SK-N-SH (cell line): ENCODE results near the gene DNAH6. TPM values are rescaled to one million over a fixed set of nuclear protein-coding genes. Genes with fewer than 3 reads are reported as not detected.

ENCODE experiments used
- CTCF ChIA-PET: fragments of 300-600, 350-600 bp; formaldehyde crosslinking; extraction: SDS; loops from one replicate; lab custom pipeline; 2021; lab: Yijun Ruan, JAX
- POLR2A ChIA-PET: fragments of 350-600 bp; sonication (Branson Sonifier 250); formaldehyde crosslinking; extraction: SDS; loops from one replicate; lab custom pipeline; 2020; ENCODE audit warnings: antibody characterized with exemption, inconsistent platforms; lab: Yijun Ruan, JAX
- DNase-seq: peaks from one replicate; pipeline ENCODE4 v3.0.0; 2012
- H2AFZ ChIP-seq: fragments of 200-600 bp; sonication (generic); 2 replicates; pipeline ENCODE4 v1.8.1; 2016; ENCODE audit warnings: antibody characterized with exemption, mild to moderate bottlenecking, low read depth
- H3F3A ChIP-seq: fragments of 200-600 bp; sonication (generic); replicated peaks from 2 replicates; pipeline ENCODE3; 2016; ENCODE audit warnings: antibody characterized with exemption, mild to moderate bottlenecking; ENCODE audit not compliant: insufficient read depth
- H3K27ac ChIP-seq, 2 experiments: fragments of 200-500 bp in 1 of 2; fragments of 200-600 bp in 1 of 2; sonication (Bioruptor generic) in 1 of 2; sonication (generic), shearing (Covaris generic) in 1 of 2; 2 replicates each; pipeline versions ENCODE4 v1.5.1 to v1.6.1; 2014 to 2016; ENCODE audit warnings: low read depth in 2 of 2, inconsistent platforms in 1 of 2, low read length in 1 of 2, mild to moderate bottlenecking in 1 of 2, mixed read lengths in 1 of 2
- H3K27me3 ChIP-seq: fragments of 200-600 bp; sonication (generic), shearing (Covaris generic); 2 replicates; pipeline ENCODE4 v1.6.1; 2016; ENCODE audit warnings: mixed run types; ENCODE audit not compliant: insufficient read depth
- H3K36me3 ChIP-seq, 2 experiments: fragments of 200-500 bp in 1 of 2; fragments of 200-600 bp in 1 of 2; sonication (Bioruptor generic) in 1 of 2; sonication (generic) in 1 of 2; replicated peaks in 1 of 2; 2 replicates each; pipeline versions ENCODE3 to v1.5.1; 2014 to 2016; ENCODE audit warnings: low read length in 1 of 2, mild to moderate bottlenecking in 1 of 2; ENCODE audit not compliant: insufficient read depth in 2 of 2, control insufficient read depth in 1 of 2
- H3K4me1 ChIP-seq, 2 experiments: fragments of 200-500 bp in 1 of 2; fragments of 200-600 bp in 1 of 2; sonication (Bioruptor generic) in 1 of 2; sonication (generic), shearing (Covaris generic) in 1 of 2; 2 replicates each; pipeline versions ENCODE4 v1.5.1 to v1.6.1; 2014 to 2016; ENCODE audit warnings: low read depth in 1 of 2, low read length in 1 of 2, mixed run types in 1 of 2; ENCODE audit not compliant: insufficient read depth in 2 of 2, control insufficient read depth in 1 of 2
- H3K4me2 ChIP-seq: fragments of 200-600 bp; sonication (generic), shearing (Covaris generic); 2 replicates; pipeline ENCODE4 v1.6.1; 2017; ENCODE audit warnings: mixed run types
- H3K4me3 ChIP-seq, 2 experiments: fragments of 200-500 bp in 1 of 2; fragments of 200-600 bp in 1 of 2; sonication (Bioruptor generic) in 1 of 2; sonication (generic), shearing (Covaris generic) in 1 of 2; 2 replicates each; pipeline versions ENCODE4 v1.5.1 to v1.8.1; 2014 to 2016; ENCODE audit warnings: low read depth in 2 of 2, inconsistent platforms in 1 of 2, low read length in 1 of 2, mild to moderate bottlenecking in 1 of 2, mixed read lengths in 1 of 2, moderate library complexity in 1 of 2
- H3K79me2 ChIP-seq: fragments of 200-600 bp; sonication (generic); 2 replicates; pipeline ENCODE4 v1.8.1; 2017; ENCODE audit warnings: mild to moderate bottlenecking; ENCODE audit not compliant: insufficient read depth
- H3K9ac ChIP-seq: fragments of 200-600 bp; sonication (generic); 2 replicates; pipeline ENCODE4 v1.6.1; 2017; ENCODE audit warnings: mixed run types
- H3K9me2 ChIP-seq: fragments of 200-600 bp; sonication (generic); 2 replicates; pipeline ENCODE4 v1.6.1; 2017; ENCODE audit warnings: mixed run types
- H3K9me3 ChIP-seq: fragments of 200-600 bp; sonication (generic); 2 replicates; pipeline ENCODE4 v1.6.1; 2017; ENCODE audit warnings: mixed run types, mild to moderate bottlenecking, moderate library complexity
- H4K20me1 ChIP-seq: fragments of 200-600 bp; sonication (generic); 2 replicates; pipeline ENCODE4 v1.6.1; 2017; ENCODE audit warnings: mild to moderate bottlenecking, mixed run types; ENCODE audit not compliant: insufficient read depth
- EP300 ChIP-seq, 2 experiments: IDR thresholded peaks; 2 replicates each; pipeline versions ENCODE4 v1.4.0 to v1.6.1; 2012; ENCODE audit warnings: borderline replicate concordance in 1 of 2, low read depth in 1 of 2, low read length in 1 of 2
- EZH2phosphoT487 ChIP-seq: fragments of 200-600 bp; sonication (generic); IDR thresholded peaks from 2 replicates; pipeline ENCODE4 v1.6.1; 2017; ENCODE audit warnings: low read depth, mixed run types, mild to moderate bottlenecking, antibody characterized with exemption, moderate library complexity, borderline replicate concordance
- GATA2 ChIP-seq: sonication (generic); formaldehyde crosslinking; IDR thresholded peaks from 2 replicates; pipeline ENCODE4 v1.5.0; 2020; ENCODE audit warnings: mild to moderate bottlenecking, missing genetic modification reagents
- MXI1 ChIP-seq: IDR thresholded peaks from 2 replicates; pipeline ENCODE4 v1.6.1; 2012; ENCODE audit warnings: mild to moderate bottlenecking, low read depth, low read length, improper control_type of control experiment
- NFIC ChIP-seq: IDR thresholded peaks from 2 replicates; pipeline ENCODE4 v1.4.0; 2012; ENCODE audit warnings: borderline replicate concordance
- POLR2AphosphoS5 ChIP-seq: IDR thresholded peaks from 2 replicates; pipeline ENCODE4 v1.6.1; 2012; ENCODE audit warnings: low read depth, low read length
- RFX5 ChIP-seq: IDR thresholded peaks from 2 replicates; pipeline ENCODE4 v1.6.1; 2012; ENCODE audit warnings: mild to moderate bottlenecking, improper control_type of control experiment, low read length
- RXRA ChIP-seq: IDR thresholded peaks from 2 replicates; pipeline ENCODE4 v1.4.0; 2012; ENCODE audit warnings: low read depth, mild to moderate bottlenecking, borderline replicate concordance
- SMC3 ChIP-seq: IDR thresholded peaks from 2 replicates; pipeline ENCODE4 v1.6.1; 2012; ENCODE audit warnings: low read depth, low read length, improper control_type of control experiment
- TAF1 ChIP-seq: IDR thresholded peaks from 2 replicates; pipeline ENCODE4 v1.6.1; 2012; ENCODE audit warnings: low read depth, mild to moderate bottlenecking, low read length, moderate library complexity, borderline replicate concordance
- TEAD4 ChIP-seq: IDR thresholded peaks from 2 replicates; pipeline ENCODE4 v1.4.0; 2012; ENCODE audit warnings: mild to moderate bottlenecking, borderline replicate concordance; ENCODE audit not compliant: insufficient read depth
- WGBS: methylation state at CpG from one replicate; pipeline ENCODE4 v1.1.6; 2017; ENCODE audit warnings: low lambda C conversion rate; 5-methylcytosine and 5-hydroxymethylcytosine counted together
- polyA plus RNA-seq, 3 experiments: library from polyadenylated mRNA; depleted of rRNA; stranded (reverse); fragments of >200 nt; gene quantifications; 2 replicates each; pipeline ENCODE4 v1.2.3, GENCODE V29; 2012
- TF ChIP-seq, protein P1 (sequence below): fragments of 150-350 bp; IDR thresholded peaks from 2 replicates; pipeline ENCODE4 v1.6.1; 2017; ENCODE audit warnings: antibody characterized with exemption, low read length, low read depth, borderline replicate concordance
- TF ChIP-seq, protein P2 (sequence below): IDR thresholded peaks from 2 replicates; pipeline ENCODE4; 2012
- TF ChIP-seq, protein P3 (sequence below): IDR thresholded peaks from 2 replicates; pipeline ENCODE4 v1.4.0; 2012; ENCODE audit warnings: low read depth
- TF ChIP-seq, protein P4 (sequence below): IDR thresholded peaks from 2 replicates; pipeline ENCODE4 v1.6.1; 2012; ENCODE audit warnings: mild to moderate bottlenecking, low read depth, low read length, moderate library complexity

DNAH6 gene
- polyA plus RNA-seq, 1 of the 3 experiments (the other 2 are of a cell fraction) = 0.03 TPM

DNA sequence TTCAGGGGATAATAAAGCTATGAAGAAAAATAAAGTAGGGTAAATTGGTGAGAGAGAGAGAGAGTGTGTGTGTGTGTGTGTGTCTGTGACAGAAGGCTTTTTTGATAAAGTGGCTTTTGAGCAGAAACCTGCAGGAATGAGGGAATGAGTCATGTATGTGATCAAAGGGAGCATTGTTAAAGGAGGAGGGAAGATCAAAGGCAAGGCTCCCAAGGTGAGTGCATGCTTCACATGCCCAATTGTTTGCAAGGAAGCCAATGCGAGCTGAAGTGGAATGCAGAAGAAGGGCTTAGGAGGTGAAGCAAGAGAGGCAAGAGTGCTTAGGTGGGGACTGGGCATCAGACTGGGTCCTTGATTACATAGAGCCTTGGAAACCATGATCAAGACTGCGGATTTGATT is 96.8 kb downstream of the DNAH6 start:
- Histone ChIP-seq H3K79me2 (no peaks in the 10 kb centered on the region), H3K4me1 (no peaks in the 10 kb centered on the region), H3K4me2 (no peak overlapping the region), H4K20me1 (no peaks in the 10 kb centered on the region), H3K9me3 (no peaks in the 10 kb centered on the region), H3K9ac (no peak overlapping the region), H3K4me3 (no peak overlapping the region), H3K36me3 (no peaks in the 10 kb centered on the region), H3K27me3 (no peaks in the 10 kb centered on the region), H3F3A (no peaks in the 10 kb centered on the region), H2AFZ (no peak overlapping the region), H3K9me2 (no peaks in the 10 kb centered on the region), H3K27ac (no peak overlapping the region)
- CTCF ChIA-PET = no interaction called here
- TF ChIP-seq RFX5 (no peak), RXRA (no peak), MXI1 (no peak), SMC3 (no peak), EZH2phosphoT487 (no peak)
- TF ChIP-seq, protein P1, sequence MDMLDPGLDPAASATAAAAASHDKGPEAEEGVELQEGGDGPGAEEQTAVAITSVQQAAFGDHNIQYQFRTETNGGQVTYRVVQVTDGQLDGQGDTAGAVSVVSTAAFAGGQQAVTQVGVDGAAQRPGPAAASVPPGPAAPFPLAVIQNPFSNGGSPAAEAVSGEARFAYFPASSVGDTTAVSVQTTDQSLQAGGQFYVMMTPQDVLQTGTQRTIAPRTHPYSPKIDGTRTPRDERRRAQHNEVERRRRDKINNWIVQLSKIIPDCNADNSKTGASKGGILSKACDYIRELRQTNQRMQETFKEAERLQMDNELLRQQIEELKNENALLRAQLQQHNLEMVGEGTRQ = no peak
- DNase-seq = no peak
- POLR2A ChIA-PET = no interaction called here
- WGBS = 31% methylated on average over 2 of the region's 2 CpGs

DNA sequence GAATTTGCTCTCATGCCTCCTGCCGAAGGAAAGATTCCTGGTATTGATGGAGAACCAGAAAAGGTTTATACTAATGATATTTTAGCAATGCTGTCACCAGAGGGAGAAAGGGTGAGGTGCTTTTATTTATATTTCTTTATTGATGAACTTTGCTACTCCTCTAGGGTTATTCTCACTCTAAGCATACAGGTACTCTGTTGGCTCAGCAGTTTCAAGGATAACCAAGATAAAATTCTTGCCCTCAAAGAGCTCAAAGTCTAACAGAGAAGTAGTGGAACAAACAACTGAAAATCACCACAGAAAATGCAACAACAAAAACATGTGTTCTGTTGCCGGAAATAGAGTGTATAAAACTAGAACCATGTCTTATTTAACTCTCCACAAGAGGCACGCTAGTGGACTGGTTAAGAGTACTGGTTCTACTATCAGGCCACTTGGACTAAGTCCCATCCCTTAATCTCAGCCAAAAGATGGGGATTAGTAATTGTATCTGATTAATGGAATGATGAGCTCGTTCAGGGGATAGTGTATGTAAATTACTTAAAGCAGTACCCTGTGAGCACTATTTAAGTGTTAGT is 103.6 kb downstream of the DNAH6 start:
- no peak for DNase-seq
- CTCF ChIA-PET = no interaction called here
- Histone ChIP-seq H3K9me3 (no peaks in the 10 kb centered on the region), H2AFZ (no peak overlapping the region), H3K27ac (no peak overlapping the region), H3K27me3 (no peaks in the 10 kb centered on the region), H3K79me2 (no peaks in the 10 kb centered on the region), H3F3A (no peaks in the 10 kb centered on the region), H3K9me2 (no peaks in the 10 kb centered on the region), H3K9ac (no peak overlapping the region), H3K36me3 (no peaks in the 10 kb centered on the region), H3K4me2 (no peak overlapping the region), H4K20me1 (no peaks in the 10 kb centered on the region), H3K4me3 (no peak overlapping the region), H3K4me1 (no peaks in the 10 kb centered on the region)
- POLR2A ChIA-PET = no interaction called here
- 11% methylated on average over 4 of the region's 4 CpGs for WGBS
- TF ChIP-seq POLR2AphosphoS5 (no peak), TAF1 (no peak), EP300 (IDR thresholded peaks at IDR 0.05; ENCODE audit: borderline replicate concordance in 1 of 2, low read depth in 1 of 2, low read length in 1 of 2) (no peak), SMC3 (no peak), NFIC (no peak), TEAD4 (no peak), GATA2 (CRISPR knock-in tag) (no peak)
- TF ChIP-seq, protein P2, sequence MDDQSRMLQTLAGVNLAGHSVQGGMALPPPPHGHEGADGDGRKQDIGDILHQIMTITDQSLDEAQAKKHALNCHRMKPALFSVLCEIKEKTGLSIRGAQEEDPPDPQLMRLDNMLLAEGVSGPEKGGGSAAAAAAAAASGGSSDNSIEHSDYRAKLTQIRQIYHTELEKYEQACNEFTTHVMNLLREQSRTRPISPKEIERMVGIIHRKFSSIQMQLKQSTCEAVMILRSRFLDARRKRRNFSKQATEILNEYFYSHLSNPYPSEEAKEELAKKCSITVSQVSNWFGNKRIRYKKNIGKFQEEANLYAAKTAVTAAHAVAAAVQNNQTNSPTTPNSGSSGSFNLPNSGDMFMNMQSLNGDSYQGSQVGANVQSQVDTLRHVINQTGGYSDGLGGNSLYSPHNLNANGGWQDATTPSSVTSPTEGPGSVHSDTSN = no peak
- TF ChIP-seq, protein P3, sequence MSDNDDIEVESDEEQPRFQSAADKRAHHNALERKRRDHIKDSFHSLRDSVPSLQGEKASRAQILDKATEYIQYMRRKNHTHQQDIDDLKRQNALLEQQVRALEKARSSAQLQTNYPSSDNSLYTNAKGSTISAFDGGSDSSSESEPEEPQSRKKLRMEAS = no peak
- TF ChIP-seq, protein P4, sequence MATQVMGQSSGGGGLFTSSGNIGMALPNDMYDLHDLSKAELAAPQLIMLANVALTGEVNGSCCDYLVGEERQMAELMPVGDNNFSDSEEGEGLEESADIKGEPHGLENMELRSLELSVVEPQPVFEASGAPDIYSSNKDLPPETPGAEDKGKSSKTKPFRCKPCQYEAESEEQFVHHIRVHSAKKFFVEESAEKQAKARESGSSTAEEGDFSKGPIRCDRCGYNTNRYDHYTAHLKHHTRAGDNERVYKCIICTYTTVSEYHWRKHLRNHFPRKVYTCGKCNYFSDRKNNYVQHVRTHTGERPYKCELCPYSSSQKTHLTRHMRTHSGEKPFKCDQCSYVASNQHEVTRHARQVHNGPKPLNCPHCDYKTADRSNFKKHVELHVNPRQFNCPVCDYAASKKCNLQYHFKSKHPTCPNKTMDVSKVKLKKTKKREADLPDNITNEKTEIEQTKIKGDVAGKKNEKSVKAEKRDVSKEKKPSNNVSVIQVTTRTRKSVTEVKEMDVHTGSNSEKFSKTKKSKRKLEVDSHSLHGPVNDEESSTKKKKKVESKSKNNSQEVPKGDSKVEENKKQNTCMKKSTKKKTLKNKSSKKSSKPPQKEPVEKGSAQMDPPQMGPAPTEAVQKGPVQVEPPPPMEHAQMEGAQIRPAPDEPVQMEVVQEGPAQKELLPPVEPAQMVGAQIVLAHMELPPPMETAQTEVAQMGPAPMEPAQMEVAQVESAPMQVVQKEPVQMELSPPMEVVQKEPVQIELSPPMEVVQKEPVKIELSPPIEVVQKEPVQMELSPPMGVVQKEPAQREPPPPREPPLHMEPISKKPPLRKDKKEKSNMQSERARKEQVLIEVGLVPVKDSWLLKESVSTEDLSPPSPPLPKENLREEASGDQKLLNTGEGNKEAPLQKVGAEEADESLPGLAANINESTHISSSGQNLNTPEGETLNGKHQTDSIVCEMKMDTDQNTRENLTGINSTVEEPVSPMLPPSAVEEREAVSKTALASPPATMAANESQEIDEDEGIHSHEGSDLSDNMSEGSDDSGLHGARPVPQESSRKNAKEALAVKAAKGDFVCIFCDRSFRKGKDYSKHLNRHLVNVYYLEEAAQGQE = no peak
- TF ChIP-seq, protein P1 = no peak
